OCI-LY7 (cell line): ENCODE results near the gene TLE5. TPM values are rescaled to one million over a fixed set of nuclear protein-coding genes. Genes with fewer than 3 reads are reported as not detected.

Experiments
- BruUV-seq: library from RNA; stranded (reverse); fragments of 400-500 nt; replicated peaks from 2 replicates; lab custom pipeline; 2021; lab: Mats Ljungman, UMichigan
- CTCF ChIA-PET: fragments of 300-600 bp; sonication (Branson Sonifier 250); formaldehyde crosslinking; loops from one replicate; lab custom pipeline; 2022; ENCODE audit warnings: antibody characterized with exemption; ENCODE audit not compliant: unreplicated experiment; lab: Charles Lee
- POLR2A ChIA-PET: fragments of 300-600 bp; sonication (Branson Sonifier 250); formaldehyde crosslinking; loops from one replicate; lab custom pipeline; 2022; ENCODE audit warnings: antibody characterized with exemption; lab: Charles Lee
- DNase-seq: peaks from one replicate; pipeline ENCODE4 v3.0.0-alpha.2; 2015; ENCODE audit warnings: low spot score
- H2AFZ ChIP-seq: fragments of 200-600 bp; sonication (generic), shearing (Covaris generic); 2 replicates; pipeline ENCODE4 v1.6.1; 2014; ENCODE audit warnings: mild to moderate bottlenecking, antibody characterized with exemption, low read length, moderate library complexity
- H3K27ac ChIP-seq: fragments of 200-600 bp; sonication (generic); 2 replicates; pipeline ENCODE4 v1.5.1; 2014; ENCODE audit warnings: mixed run types, low read depth, mild to moderate bottlenecking, moderate library complexity, low read length, inconsistent platforms; ENCODE audit not compliant: poor library complexity, severe bottlenecking
- H3K36me3 ChIP-seq: fragments of 200-600 bp; sonication (generic); 2 replicates; pipeline ENCODE4 v1.6.1; 2014; ENCODE audit warnings: mild to moderate bottlenecking, antibody characterized with exemption, low read length, moderate library complexity, mixed read lengths; ENCODE audit not compliant: insufficient read depth
- H3K4me1 ChIP-seq: fragments of 200-600 bp; sonication (generic); 2 replicates; pipeline ENCODE4 v1.5.1; 2014; ENCODE audit warnings: mild to moderate bottlenecking, low read length; ENCODE audit not compliant: insufficient read depth, poor library complexity, severe bottlenecking
- H3K4me2 ChIP-seq: fragments of 200-600 bp; sonication (generic); 2 replicates; pipeline ENCODE4 v1.6.1; 2014; ENCODE audit warnings: mild to moderate bottlenecking, low read length
- H3K4me3 ChIP-seq: fragments of 200-600 bp; sonication (generic); 2 replicates; pipeline ENCODE4 v1.5.1; 2014; ENCODE audit warnings: mild to moderate bottlenecking, low read depth, low read length; ENCODE audit not compliant: poor library complexity, severe bottlenecking
- H3K79me2 ChIP-seq: fragments of 200-600 bp; sonication (generic); 2 replicates; pipeline ENCODE4 v1.6.1; 2016; ENCODE audit warnings: low read depth, mild to moderate bottlenecking, low read length, moderate library complexity, mixed read lengths; ENCODE audit not compliant: insufficient read depth
- H3K9me2 ChIP-seq: fragments of 200-600 bp; sonication (generic); 2 replicates; pipeline ENCODE4 v1.6.1; 2016; ENCODE audit warnings: mild to moderate bottlenecking, low read length, mixed read lengths; ENCODE audit not compliant: insufficient read depth
- H3K9me3 ChIP-seq: fragments of 200-600 bp; sonication (generic); 2 replicates; pipeline ENCODE4 v1.6.1; 2014; ENCODE audit warnings: mild to moderate bottlenecking, mixed run types, low read length, mixed read lengths
- H4K20me1 ChIP-seq: fragments of 200-600 bp; sonication (generic); 2 replicates; pipeline ENCODE4 v1.6.1; 2014; ENCODE audit warnings: mild to moderate bottlenecking, antibody characterized with exemption, low read length, moderate library complexity, mixed read lengths; ENCODE audit not compliant: insufficient read depth
- EZH2phosphoT487 ChIP-seq: fragments of 200-600 bp; sonication (generic); IDR thresholded peaks from 2 replicates; pipeline ENCODE4 v1.6.1; 2018; ENCODE audit warnings: low read depth, borderline replicate concordance, mild to moderate bottlenecking, mixed run types, antibody characterized with exemption, low read length, moderate library complexity, mixed read lengths
- intact Hi-C: fragments of 100-400 bp; cut with micrococcal nuclease; formaldehyde crosslinking; loops from one replicate; pipeline ENCODE4 v1.10.0; 2022; ENCODE audit not compliant: unreplicated experiment
- total RNA-seq, 2 experiments: library from RNA; depleted of rRNA in 1 of 2; stranded (reverse); fragments of >200 nt in 1 of 2; shearing (Covaris generic) in 1 of 2; gene quantifications; 2 replicates each; pipeline ENCODE4 v1.2.3, GENCODE V29; 2014 to 2022
- TF ChIP-seq, protein P1 (sequence below): fragments of 200-600 bp; sonication (generic); conservative IDR thresholded peaks from 2 replicates; pipeline ENCODE4 v1.5.1; 2014; ENCODE audit warnings: mild to moderate bottlenecking, antibody characterized with exemption, low read length, moderate library complexity, mixed read lengths

The TLE5 gene
- total RNA-seq, 2 experiments from 2014 or later: 376 to 424 TPM

DNA sequence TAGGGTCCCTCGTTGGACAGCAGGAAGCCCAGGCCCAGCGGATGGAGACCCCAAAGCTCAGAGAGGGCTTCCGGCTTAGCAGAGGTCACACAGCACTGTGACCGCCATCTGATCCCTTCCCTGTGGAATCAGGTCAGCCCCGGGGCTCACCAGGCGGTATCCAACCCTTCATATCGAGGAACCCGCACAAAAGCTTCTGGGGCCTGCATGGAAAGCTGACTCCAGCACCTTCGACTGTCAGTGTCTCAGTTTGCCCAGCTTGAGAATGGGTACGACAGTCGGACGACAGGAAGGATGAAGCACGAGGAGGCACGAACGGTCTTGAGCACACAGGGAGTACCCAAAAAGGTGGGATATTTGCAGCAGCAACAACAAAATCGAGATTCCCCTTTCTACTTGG is 2.6 kb downstream of the TLE5 start:
- Histone ChIP-seq H2AFZ (no peak overlapping the region), H3K9me3 (no peaks in the 10 kb centered on the region), H3K4me3 (no peak overlapping the region), H3K9me2 (no peaks in the 10 kb centered on the region), H3K36me3 (peaks cover 65% of the 10 kb centered on the region), H3K27ac (no peak overlapping the region), H3K4me2 (peak overlapping the region; percentile 99; the same call in 1 of the 2 replicates), H3K79me2 (peaks cover 40% of the 10 kb centered on the region; the same call in 1 of the 2 replicates), H4K20me1 (peaks cover 4% of the 10 kb centered on the region; the same call in 1 of the 2 replicates), H3K4me1 (peaks cover 37% of the 10 kb centered on the region)
- no peak for DNase-seq
- ChIA-PET POLR2A (interaction anchor here (0.6 to 2.1 kb wide), 2 partner anchors 17 to 24 kb away, joined by 5 to 7 read pairs; no protein-coding TSS in a partner anchor), CTCF (no interaction called here)
- intact Hi-C loops: no loop called here
- TSS peak; percentile 74 for BruUV-seq
- TF ChIP-seq EZH2phosphoT487: no peak
- TF ChIP-seq, protein P1, sequence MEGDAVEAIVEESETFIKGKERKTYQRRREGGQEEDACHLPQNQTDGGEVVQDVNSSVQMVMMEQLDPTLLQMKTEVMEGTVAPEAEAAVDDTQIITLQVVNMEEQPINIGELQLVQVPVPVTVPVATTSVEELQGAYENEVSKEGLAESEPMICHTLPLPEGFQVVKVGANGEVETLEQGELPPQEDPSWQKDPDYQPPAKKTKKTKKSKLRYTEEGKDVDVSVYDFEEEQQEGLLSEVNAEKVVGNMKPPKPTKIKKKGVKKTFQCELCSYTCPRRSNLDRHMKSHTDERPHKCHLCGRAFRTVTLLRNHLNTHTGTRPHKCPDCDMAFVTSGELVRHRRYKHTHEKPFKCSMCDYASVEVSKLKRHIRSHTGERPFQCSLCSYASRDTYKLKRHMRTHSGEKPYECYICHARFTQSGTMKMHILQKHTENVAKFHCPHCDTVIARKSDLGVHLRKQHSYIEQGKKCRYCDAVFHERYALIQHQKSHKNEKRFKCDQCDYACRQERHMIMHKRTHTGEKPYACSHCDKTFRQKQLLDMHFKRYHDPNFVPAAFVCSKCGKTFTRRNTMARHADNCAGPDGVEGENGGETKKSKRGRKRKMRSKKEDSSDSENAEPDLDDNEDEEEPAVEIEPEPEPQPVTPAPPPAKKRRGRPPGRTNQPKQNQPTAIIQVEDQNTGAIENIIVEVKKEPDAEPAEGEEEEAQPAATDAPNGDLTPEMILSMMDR: no peak

DNA sequence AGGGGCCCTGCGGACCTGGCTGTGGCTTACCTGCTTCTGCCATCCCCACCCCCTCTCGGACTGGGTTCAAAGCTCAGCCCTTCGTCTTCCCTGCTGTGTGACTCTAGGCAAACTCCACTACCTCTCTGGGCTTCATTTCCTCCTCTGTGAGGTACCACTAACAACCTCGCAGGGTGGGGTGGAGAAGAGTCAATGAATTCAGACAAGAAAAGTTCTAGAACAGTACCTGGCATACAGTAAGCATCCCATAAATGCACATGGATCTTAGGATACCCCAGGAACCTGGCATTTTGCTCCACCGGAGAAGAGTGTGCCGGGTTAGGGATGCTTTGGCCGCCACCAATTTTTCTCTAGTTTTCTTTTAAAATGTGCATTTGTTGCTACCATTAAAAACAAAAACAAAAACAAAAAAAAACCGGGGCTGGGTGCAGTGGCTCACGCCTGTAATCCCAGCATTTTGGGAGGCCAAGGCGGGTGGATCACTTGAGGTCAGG is 3.4 kb downstream of the TLE5 start:
- BruUV-seq: no TSS peak
- Histone ChIP-seq H3K9me3 (no peaks in the 10 kb centered on the region), H2AFZ (no peak overlapping the region), H3K4me1 (peaks cover 29% of the 10 kb centered on the region), H3K27ac (no peak overlapping the region), H3K4me2 (no peak overlapping the region), H3K4me3 (no peak overlapping the region), H3K9me2 (no peaks in the 10 kb centered on the region), H3K36me3 (peaks cover 72% of the 10 kb centered on the region), H4K20me1 (peaks cover 4% of the 10 kb centered on the region; the same call in 1 of the 2 replicates), H3K79me2 (peaks cover 40% of the 10 kb centered on the region; the same call in 1 of the 2 replicates)
- TF ChIP-seq, protein P1: no peak
- no peak for TF ChIP-seq EZH2phosphoT487
- DNase-seq: no peak
- ChIA-PET CTCF (no interaction called here), POLR2A (interaction anchor here (0.6 kb wide), 2 partner anchors 16 to 88 kb away, joined by 4 to 7 read pairs; no protein-coding TSS in a partner anchor)
- intact Hi-C loops: no loop called here
